ENCODE results near the gene ABLIM3. TPM values are rescaled to one million over a fixed set of nuclear protein-coding genes. Genes with fewer than 3 reads are reported as not detected.

ABLIM3 gene
- total RNA-seq, 1 donor from 2014 or later = 2.4 TPM

DNA sequence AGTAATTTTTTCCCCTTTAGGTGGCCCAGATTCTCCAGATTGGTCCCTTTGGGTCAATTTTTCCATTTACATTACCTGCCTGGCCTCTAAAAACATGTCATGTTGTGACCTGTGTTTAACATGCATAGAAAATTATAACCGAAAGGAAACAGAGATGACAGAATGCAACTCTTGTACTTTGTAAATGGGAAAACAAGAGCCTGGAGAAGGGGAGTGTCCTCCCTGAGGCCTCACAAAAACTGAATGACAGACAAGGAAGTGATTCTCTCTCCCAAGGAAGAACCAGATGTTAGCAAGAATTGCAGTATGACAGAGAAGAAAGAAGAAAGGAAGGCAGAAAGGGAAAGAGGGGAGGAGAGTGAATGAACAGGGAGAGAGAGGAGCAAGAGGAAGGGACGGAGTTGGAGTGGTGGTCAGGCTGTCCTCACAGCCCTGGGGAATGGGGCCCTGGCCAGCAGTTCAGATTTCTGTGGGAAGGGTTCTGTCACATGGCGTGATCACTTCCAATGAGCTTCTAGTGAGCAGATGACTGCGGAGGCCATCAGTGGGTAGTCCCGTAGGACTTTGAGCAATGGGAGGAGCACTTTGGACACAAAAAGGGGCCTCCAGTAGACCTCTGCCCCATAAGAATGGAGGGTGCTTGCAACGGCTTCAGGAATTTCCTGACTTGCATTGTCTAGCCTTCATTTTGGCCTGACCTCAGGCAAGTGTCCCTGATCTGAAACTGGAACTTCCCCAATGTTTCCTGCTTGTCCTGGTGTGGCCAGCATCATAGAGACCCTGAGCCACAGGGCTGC is 31.6 kb downstream of the ABLIM3 start:
- peaks cover 7% of the 10 kb centered on the region for H3K4me1 Mint-ChIP-seq
- TF ChIP-seq, protein P1, sequence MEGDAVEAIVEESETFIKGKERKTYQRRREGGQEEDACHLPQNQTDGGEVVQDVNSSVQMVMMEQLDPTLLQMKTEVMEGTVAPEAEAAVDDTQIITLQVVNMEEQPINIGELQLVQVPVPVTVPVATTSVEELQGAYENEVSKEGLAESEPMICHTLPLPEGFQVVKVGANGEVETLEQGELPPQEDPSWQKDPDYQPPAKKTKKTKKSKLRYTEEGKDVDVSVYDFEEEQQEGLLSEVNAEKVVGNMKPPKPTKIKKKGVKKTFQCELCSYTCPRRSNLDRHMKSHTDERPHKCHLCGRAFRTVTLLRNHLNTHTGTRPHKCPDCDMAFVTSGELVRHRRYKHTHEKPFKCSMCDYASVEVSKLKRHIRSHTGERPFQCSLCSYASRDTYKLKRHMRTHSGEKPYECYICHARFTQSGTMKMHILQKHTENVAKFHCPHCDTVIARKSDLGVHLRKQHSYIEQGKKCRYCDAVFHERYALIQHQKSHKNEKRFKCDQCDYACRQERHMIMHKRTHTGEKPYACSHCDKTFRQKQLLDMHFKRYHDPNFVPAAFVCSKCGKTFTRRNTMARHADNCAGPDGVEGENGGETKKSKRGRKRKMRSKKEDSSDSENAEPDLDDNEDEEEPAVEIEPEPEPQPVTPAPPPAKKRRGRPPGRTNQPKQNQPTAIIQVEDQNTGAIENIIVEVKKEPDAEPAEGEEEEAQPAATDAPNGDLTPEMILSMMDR (conservative IDR thresholded peaks at IDR 0.05) = no peak
- DNase-seq (ENCODE audit: low read depth, low spot score) = no peak
- H3K27ac Mint-ChIP-seq (ENCODE audit: unreplicated experiment) = peak overlapping the region; percentile 48
- no peaks in the 10 kb centered on the region for H3K9me3 Mint-ChIP-seq
- no peaks in the 10 kb centered on the region for H3K36me3 Mint-ChIP-seq (ENCODE audit: low read depth)
- no peak overlapping the region for H3K4me3 Mint-ChIP-seq
- H3K27me3 Mint-ChIP-seq (ENCODE audit: low read depth) = no peaks in the 10 kb centered on the region

DNA sequence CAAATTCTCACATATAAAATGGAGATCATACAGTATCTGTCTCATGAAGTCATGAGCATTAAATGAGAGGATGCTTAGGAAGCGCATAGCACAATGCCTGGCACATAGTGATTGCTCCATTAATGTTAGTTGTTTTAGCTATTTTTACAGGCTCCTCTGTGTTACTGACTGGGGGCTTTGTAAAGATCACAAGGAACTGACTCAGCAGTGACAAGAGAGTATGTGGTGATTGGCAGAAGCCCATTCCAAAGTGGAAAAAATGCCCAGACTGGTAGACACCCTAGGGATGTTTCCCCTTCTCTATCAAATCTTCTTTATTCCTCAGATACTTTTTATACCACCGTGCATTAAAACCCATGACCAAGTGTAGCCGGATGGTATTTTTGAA is 33.5 kb downstream of the ABLIM3 start:
- Mint-ChIP-seq H3K4me1 (peaks cover 7% of the 10 kb centered on the region), H3K36me3 (ENCODE audit: low read depth) (no peaks in the 10 kb centered on the region), H3K4me3 (no peak overlapping the region), H3K27ac (ENCODE audit: unreplicated experiment) (no peak overlapping the region), H3K9me3 (no peaks in the 10 kb centered on the region), H3K27me3 (ENCODE audit: low read depth) (no peaks in the 10 kb centered on the region)
- no peak for DNase-seq (ENCODE audit: low read depth, low spot score)
- TF ChIP-seq, protein P1 (conservative IDR thresholded peaks at IDR 0.05) = no peak

DNA sequence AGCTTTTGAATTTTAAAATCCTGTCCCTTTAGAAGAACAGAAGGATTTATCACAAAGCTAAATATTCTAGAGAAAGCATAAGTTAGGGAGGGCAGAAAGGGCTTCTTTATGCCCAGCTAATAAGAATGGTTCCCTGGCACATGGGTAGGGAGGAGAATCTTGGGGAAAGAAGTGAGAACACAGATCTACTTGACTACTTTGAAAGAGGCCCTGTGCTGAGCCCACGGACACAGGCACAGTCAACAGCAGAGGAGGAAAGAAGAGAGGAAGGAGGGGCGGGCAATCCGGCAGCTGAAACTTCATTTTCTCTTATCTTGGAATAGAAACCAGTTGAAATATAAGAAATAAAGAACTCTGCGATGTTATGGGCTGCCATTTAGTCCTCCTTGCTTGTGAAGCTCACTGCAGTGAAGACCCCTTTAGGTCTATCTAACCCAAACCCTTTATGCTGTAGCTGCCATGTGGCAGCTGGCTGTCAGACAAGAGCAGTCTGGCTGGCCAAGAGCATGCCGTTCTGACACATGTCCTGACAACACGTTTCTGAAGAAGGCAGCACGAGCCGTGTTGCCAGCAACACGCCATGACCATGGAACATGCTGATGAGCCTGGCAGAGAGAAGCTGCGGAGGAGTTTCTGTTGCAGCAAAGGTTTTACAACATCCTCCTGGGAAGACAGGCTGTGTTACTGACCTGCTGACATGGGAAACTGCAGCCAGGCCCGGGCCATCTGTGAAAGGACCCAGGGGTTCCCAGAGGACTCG is 34.2 kb downstream of the ABLIM3 start:
- H3K9me3 Mint-ChIP-seq = no peaks in the 10 kb centered on the region
- H3K36me3 Mint-ChIP-seq (ENCODE audit: low read depth) = no peaks in the 10 kb centered on the region
- no peak overlapping the region for H3K27ac Mint-ChIP-seq (ENCODE audit: unreplicated experiment)
- TF ChIP-seq, protein P1 (conservative IDR thresholded peaks at IDR 0.05) = no peak
- no peak for DNase-seq (ENCODE audit: low read depth, low spot score)
- H3K4me1 Mint-ChIP-seq = peaks cover 7% of the 10 kb centered on the region
- H3K27me3 Mint-ChIP-seq (ENCODE audit: low read depth) = no peaks in the 10 kb centered on the region
- H3K4me3 Mint-ChIP-seq = no peak overlapping the region

DNA sequence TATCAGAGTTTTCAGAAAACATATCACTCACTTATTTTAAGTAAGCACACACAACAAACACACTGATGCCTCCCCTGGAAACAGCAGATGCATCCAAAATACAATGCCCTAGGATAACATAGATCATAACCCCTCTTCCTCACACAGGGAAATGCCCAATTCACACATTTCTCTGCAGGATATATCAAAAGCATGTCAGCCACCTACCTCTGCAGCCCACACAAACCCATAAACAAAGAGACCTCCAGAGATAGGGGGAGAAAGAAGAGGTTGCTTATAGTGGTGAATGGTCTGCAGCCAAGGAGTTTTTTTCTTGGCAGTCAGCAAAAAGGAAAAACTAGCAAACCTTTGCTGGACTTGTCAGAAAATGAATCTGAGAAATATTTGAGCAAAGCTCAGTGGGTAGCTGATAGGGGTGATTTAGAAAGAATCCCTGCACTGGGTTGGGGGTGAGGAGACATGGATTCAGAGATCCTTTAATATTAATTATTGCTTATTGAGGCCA is 36.1 kb downstream of the ABLIM3 start:
- Mint-ChIP-seq H3K27me3 (ENCODE audit: low read depth) (peaks cover 2% of the 10 kb centered on the region), H3K36me3 (ENCODE audit: low read depth) (no peaks in the 10 kb centered on the region), H3K4me3 (no peak overlapping the region), H3K4me1 (peaks cover 7% of the 10 kb centered on the region), H3K9me3 (no peaks in the 10 kb centered on the region), H3K27ac (ENCODE audit: unreplicated experiment) (no peak overlapping the region)
- DNase-seq (ENCODE audit: low read depth, low spot score) = no peak
- TF ChIP-seq, protein P1 (conservative IDR thresholded peaks at IDR 0.05) = no peak

DNA sequence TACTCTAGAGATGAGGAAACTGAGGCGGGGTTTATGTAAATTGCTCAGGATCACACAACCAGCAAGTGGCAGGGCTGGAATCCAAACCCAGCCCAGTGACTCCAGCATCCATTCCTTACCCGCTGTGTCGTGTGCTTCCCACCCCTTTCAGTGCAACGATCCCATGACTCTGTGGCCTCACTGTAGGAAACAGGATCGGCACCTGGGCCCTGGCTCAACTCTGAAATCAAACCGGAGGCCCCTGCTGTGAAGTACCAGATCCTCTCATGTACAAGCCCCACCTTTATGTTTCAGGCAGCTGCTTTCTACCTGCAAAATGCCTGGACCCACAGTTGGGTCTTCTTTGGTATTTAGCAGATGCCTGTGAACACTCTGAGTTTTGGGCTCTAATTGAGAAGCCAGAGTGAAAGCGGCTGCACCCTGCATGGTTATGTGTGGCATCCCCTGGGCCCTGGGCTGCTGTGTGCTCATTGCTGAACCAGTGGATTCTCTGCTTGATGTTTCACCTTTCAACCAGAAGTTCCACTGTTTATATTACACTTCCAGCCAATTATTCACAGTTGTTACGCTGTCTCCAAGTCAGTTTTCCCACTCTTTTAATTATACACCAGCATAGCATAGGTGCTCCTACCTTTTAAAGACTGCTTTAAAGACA is 36.7 kb downstream of the ABLIM3 start:
- Mint-ChIP-seq H3K27ac (ENCODE audit: unreplicated experiment) (no peak overlapping the region), H3K36me3 (ENCODE audit: low read depth) (no peaks in the 10 kb centered on the region), H3K27me3 (ENCODE audit: low read depth) (peaks cover 2% of the 10 kb centered on the region), H3K4me1 (peaks cover under 1% of the 10 kb centered on the region), H3K9me3 (no peaks in the 10 kb centered on the region), H3K4me3 (no peak overlapping the region)
- DNase-seq (ENCODE audit: low read depth, low spot score) = no peak
- TF ChIP-seq, protein P1 (conservative IDR thresholded peaks at IDR 0.05) = no peak
